HG03558 (cell line): ENCODE results near the gene PLCL2.

Source experiments
- ATAC-seq: cut with Tn5 transposase; IDR thresholded peaks from one replicate; pipeline ENCODE4 v1.9.1; 2021; ENCODE audit warnings: moderate number of reproducible peaks; ENCODE audit not compliant: unreplicated experiment; ENCODE audit errors: extremely low read depth

PLCL2 gene

GRCh38 chr3:16911916-16912315, 27.2 kb downstream of the PLCL2 start:
- ATAC-seq, result no peak

- peak; percentile 91 for ATAC-seq
Observed at GRCh38 chr3:16912400-16913263, 27.9 kb downstream of the PLCL2 start.

- ATAC-seq, result no peak
Observed at GRCh38 chr3:16913264-16913580, 28.5 kb downstream of the PLCL2 start.

GRCh38 chr3:16916840-16917239, 32.1 kb downstream of the PLCL2 start:
- ATAC-seq, result no peak

GRCh38 chr3:16917256-16917935, 32.6 kb downstream of the PLCL2 start:
- no peak for ATAC-seq

DNA sequence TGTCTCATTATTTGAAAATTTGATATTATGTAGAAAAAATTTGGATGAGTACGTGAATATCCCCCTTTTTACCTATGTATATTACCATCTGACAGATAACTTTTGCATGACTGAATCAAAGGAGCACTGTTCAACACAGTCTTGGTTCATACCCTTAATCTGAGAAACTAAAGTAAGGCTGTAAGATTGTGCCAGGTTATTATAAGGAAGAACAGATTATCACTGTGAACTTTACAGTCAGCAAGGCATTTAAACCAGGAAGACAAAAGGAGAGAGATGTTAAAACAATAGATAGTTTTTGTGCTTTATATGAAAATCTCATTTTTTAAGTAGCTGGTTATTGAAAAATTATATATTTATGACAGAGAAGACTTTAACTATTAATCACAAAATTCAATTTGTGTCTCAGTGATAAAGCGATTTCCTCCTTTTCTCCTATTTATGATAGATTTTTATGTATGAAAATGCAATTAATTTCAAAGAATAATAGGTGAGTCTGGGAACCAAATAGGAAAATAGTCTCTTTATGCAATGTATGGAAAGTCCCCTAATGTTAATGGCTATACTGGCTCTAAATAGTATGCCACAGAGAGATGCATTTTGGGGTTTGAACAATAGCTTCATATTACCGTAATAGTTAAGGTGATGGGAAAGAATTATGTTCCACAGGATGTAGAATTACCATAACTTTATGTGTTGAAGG, 33.4 kb downstream of the PLCL2 start:
- no peak for ATAC-seq

GRCh38 chr3:16918683-16919025, 33.9 kb downstream of the PLCL2 start:
- ATAC-seq, result no peak

- no peak for ATAC-seq
Observed at GRCh38 chr3:16923112-16923511, 38.4 kb downstream of the PLCL2 start.

DNA sequence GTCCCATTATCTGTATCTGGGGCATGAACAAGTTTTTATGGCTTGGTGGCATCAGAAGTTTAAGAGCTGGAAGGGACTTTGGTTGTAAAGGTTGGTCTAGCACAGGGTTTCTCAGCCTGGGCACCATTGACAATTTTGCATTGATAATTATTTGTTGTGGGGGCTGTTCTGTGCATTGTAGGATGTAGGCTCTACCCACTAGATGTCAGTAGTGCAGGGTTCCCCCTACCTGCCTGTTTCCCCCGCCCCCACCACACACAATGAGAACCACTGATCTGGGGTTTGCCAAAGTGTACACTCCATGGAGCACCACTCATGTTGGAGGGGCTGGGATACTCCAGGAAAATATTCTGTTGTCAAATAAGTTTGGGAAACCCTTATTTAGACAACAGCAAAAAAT, 42.7 kb downstream of the PLCL2 start:
- no peak for ATAC-seq

DNA sequence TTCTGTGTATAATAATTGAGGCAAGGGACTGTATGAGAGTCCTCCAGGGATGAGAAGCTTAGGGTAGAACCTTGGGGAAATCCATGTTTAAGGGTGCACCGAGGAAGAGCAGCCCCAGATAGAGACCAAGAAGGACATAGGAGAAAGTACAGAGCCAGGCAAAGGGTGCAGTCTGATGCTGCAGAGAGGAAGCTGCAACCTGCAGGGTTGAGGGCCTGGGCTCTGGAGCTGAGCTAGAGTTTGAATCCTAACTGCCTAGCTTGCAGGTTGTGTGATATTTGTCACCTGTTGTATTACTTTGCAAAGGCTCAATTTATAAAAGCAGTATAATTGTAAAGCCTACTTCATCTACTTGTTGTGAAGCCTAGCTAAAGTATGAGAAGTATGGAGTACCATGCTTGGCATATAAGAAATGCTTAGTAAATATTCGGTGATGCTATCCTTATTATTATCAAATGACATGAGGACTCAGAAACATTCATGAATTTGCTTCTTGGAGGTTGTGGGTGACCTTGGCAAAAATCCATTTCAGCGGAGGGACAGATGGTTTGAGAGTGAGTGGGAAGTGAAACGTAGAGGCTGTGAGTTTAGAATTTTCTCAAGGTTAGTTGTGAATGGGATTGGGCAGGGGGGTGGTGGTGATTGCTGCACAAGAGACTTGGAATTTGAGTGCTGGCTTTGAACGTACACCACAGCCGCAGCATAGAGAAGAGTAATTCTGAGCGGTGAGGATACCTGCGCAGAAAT, 43.8 kb downstream of the PLCL2 start:
- no peak for ATAC-seq

DNA sequence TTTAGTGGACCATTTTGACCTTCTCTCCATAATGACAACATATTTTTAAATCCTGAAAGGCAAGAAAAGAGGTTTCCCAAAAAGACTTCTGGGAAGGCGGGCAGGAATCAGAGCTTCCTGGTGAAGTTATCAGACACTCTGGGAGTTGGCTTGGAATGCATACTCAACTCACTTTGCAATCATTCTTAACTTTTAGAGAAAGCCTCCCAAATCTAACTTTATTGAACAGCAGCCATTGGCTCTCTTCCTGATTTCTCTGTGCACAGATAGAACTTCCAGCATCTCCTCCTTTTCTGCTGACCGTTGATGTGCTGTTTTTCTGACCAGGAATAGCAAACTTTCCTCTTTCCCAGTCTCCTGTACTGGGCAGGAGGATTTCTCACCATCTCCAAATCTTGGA, 44.6 kb downstream of the PLCL2 start:
- ATAC-seq, result no peak

DNA sequence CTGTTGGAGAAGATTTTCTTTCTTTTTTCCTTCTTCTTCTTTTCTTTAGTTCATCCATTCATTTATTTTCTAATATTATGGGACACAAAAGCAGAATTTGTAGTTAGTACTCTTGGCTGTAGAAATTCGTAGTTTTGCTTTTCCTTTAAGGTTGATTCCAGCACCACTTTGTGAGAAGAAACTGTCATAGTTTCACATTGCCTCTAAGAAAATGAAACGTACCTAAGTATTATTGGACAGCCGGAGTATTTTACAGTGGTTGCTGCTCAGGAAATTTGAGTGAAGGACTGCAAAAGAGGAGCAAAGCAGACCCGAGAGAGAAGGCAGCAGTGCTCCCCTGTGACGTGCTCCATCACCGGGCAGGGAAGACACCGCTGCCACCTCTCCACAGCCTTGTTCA, 48.1 kb downstream of the PLCL2 start:
- ATAC-seq, result peak; percentile 57

GRCh38 chr3:16935781-16936180, 51.0 kb downstream of the PLCL2 start:
- ATAC-seq, result no peak

DNA sequence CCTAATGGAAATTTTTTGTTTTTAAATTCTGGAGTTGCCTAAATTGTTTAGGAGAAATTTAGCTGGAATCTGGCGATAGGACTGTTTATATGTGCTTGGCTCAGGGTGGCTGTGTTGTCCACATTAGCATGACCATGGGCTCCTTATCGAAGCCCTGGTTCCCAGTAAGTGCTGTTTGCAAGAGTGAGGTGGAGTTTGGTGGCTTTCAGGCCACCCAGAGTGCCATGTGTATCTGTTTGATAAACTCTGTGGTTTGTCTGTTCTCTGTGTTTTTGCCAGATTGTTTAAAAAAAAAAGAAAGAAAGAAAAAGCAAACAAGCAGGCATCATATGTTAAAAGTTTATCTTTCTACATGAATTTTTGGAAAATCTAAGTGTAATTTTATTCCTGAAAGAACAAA, 51.5 kb downstream of the PLCL2 start:
- no peak for ATAC-seq

DNA sequence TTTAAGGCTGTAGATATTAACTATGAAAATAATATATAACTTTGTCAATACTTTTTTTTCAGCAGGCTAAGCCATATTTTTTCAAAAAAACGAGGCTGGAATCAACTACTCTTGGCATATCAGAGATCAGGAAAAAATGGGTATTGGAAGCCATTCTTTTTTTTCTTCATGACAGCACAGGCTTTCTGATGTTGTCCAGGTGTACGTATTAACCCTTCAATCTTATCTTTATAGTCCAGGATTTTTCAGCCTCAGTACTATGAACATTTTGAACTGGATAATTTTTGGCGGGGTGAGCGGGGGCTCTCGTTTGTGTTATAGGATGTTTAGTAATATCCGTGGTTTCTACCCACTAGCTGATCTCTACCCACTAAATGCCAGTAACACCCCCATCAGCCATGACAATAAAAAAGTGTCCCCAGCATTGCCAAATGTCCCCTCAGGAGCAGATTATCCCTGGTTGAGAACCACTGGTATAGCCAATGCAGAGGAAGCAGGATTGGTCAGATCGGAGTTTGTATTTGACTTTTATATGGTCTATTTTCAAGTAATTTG, 52.0 kb downstream of the PLCL2 start:
- ATAC-seq, result no peak

DNA sequence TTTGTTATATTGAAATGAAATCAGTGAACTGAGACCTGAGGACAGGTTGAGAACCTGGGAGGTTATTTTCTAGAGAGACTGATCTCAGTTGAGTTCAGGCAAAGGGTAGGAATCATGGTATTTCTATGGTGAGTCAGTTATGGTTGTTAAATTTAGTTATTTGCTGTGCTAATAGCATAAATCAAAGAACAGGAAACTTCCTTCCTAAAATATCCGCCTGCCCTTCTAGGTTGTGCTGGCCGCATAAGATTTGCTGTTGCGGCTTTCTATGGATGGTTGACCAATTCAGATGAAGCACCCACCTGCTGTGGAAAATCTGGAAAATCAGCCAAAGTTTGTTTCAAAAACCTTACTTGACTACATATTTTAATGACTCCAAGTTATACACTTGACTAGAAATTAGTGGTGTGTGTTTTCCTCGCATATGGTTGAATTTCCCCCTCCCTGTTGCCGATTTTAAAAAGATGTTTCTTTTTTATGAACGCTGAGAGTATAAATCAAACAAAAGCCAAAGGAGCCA, 52.6 kb downstream of the PLCL2 start:
- ATAC-seq, result no peak

- ATAC-seq, result no peak
Observed at GRCh38 chr3:16940769-16941700, 56.3 kb downstream of the PLCL2 start.

- no peak for ATAC-seq
Observed at GRCh38 chr3:16942955-16943354, 58.2 kb downstream of the PLCL2 start.

GRCh38 chr3:16943857-16944256, 59.1 kb downstream of the PLCL2 start:
- ATAC-seq, result no peak
